ENCODE results near the gene GLS.

Gene GLS

GRCh38 chr2:190844700-190845401 is 35.8 kb upstream of the GLS start:
- H3K4me1 ChIP-seq (ENCODE audit: control insufficient read depth, insufficient read depth, low read length): peaks cover 10% of the 10 kb centered on the region; the same call in 1 of the 2 replicates
- no peaks in the 10 kb centered on the region for H3K9me3 ChIP-seq (ENCODE audit: control insufficient read depth, insufficient read depth, low read depth, low read length)
- ChIA-PET CTCF (interaction anchor here (0.7 to 0.9 kb wide), 3 partner anchors 18 to 63 kb away, joined by 3 to 5 read pairs (median 4); no protein-coding TSS in a partner anchor), POLR2A (no interaction called here)
- no peak overlapping the region for H3K4me3 ChIP-seq (ENCODE audit: low read depth, low read length)
- no peaks in the 10 kb centered on the region for H3K36me3 ChIP-seq (ENCODE audit: control insufficient read depth in 2 of 2, insufficient read depth in 1 of 2, low read length in 2 of 2)
- H3K27ac ChIP-seq (ENCODE audit: extremely low read depth, low read depth, low read length): no peak overlapping the region
- TF ChIP-seq ZNF362 (tag by site-specific recombination; IDR thresholded peaks at IDR 0.05) (peak; percentile 68), HOXD13 (CRISPR knock-in tag; IDR thresholded peaks at IDR 0.05; ENCODE audit: borderline replicate concordance) (no peak), SALL2 (tag by site-specific recombination; IDR thresholded peaks at IDR 0.05; ENCODE audit: borderline replicate concordance) (no peak)
- TF ChIP-seq, protein P1, sequence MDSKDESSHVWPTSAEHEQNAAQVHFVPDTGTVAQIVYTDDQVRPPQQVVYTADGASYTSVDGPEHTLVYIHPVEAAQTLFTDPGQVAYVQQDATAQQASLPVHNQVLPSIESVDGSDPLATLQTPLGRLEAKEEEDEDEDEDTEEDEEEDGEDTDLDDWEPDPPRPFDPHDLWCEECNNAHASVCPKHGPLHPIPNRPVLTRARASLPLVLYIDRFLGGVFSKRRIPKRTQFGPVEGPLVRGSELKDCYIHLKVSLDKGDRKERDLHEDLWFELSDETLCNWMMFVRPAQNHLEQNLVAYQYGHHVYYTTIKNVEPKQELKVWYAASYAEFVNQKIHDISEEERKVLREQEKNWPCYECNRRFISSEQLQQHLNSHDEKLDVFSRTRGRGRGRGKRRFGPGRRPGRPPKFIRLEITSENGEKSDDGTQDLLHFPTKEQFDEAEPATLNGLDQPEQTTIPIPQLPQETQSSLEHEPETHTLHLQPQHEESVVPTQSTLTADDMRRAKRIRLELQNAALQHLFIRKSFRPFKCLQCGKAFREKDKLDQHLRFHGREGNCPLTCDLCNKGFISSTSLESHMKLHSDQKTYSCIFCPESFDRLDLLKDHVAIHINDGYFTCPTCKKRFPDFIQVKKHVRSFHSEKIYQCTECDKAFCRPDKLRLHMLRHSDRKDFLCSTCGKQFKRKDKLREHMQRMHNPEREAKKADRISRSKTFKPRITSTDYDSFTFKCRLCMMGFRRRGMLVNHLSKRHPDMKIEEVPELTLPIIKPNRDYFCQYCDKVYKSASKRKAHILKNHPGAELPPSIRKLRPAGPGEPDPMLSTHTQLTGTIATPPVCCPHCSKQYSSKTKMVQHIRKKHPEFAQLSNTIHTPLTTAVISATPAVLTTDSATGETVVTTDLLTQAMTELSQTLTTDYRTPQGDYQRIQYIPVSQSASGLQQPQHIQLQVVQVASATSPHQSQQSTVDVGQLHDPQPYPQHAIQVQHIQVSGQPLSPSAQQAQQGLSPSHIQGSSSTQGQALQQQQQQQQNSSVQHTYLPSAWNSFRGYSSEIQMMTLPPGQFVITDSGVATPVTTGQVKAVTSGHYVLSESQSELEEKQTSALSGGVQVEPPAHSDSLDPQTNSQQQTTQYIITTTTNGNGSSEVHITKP (tag by site-specific recombination; IDR thresholded peaks at IDR 0.05): peak; percentile 57

GRCh38 chr2:190846746-190847145 is 33.9 kb upstream of the GLS start:
- Histone ChIP-seq H3K27ac (ENCODE audit: extremely low read depth, low read depth, low read length) (no peak overlapping the region), H3K9me3 (ENCODE audit: control insufficient read depth, insufficient read depth, low read depth, low read length) (no peaks in the 10 kb centered on the region), H3K36me3 (ENCODE audit: control insufficient read depth in 2 of 2, insufficient read depth in 1 of 2, low read length in 2 of 2) (no peaks in the 10 kb centered on the region), H3K4me3 (ENCODE audit: low read depth, low read length) (no peak overlapping the region), H3K4me1 (ENCODE audit: control insufficient read depth, insufficient read depth, low read length) (peaks cover 3% of the 10 kb centered on the region; the same call in 1 of the 2 replicates)
- ChIA-PET POLR2A (no interaction called here), CTCF (interaction anchor here (0.7 kb wide), 1 partner anchor 75 kb away, joined by 3 read pairs; no protein-coding TSS in a partner anchor)
- TF ChIP-seq ZNF23 (tag by site-specific recombination; IDR thresholded peaks at IDR 0.05; ENCODE audit: borderline replicate concordance) (no peak), SCRT2 (tag by site-specific recombination; IDR thresholded peaks at IDR 0.05) (peak; percentile 48), ZBTB17 (tag by site-specific recombination; IDR thresholded peaks at IDR 0.05) (peak; percentile 48; the same call in 1 of the 2 replicates)

DNA sequence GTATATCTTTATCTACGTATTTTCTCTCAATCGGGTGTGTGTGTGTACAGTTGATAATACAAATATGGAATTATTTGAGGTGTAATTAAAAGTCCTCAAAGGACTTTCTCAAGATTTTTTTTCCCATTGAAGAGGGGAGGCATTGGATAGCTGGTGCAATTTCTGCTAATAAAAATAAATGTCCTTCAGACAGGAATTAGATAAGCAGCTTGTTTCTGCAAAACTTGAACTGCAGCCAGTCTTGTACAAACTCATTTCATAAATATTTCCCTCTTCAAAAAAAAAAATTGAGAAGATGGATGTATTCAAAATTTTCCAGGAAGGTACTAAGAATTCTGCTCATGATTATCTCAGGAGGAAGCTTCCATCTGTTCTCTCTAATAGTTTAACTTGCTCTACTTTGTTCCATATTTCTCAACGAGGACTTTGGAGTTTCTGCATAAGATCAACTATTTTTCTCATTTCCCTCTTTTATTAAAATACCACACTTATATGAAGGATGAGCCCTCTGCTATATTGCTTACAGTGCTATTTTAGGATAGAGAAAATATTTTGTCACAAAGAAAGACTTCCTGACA is 33.0 kb upstream of the GLS start:
- Histone ChIP-seq H3K36me3 (ENCODE audit: control insufficient read depth in 2 of 2, insufficient read depth in 1 of 2, low read length in 2 of 2) (no peaks in the 10 kb centered on the region), H3K27ac (ENCODE audit: extremely low read depth, low read depth, low read length) (no peak overlapping the region), H3K9me3 (ENCODE audit: control insufficient read depth, insufficient read depth, low read depth, low read length) (no peaks in the 10 kb centered on the region), H3K4me3 (ENCODE audit: low read depth, low read length) (no peak overlapping the region), H3K4me1 (ENCODE audit: control insufficient read depth, insufficient read depth, low read length) (peaks cover 3% of the 10 kb centered on the region; the same call in 1 of the 2 replicates)
- POLR2A ChIA-PET: no interaction called here
- CTCF ChIA-PET: interaction anchor here (0.6 to 0.9 kb wide), 4 partner anchors 80 to 758 kb away, joined by 3 to 4 read pairs (median 3); no protein-coding TSS in a partner anchor
- TF ChIP-seq ZNF112 (tag by site-specific recombination; IDR thresholded peaks at IDR 0.05) (no peak), YY2 (tag by site-specific recombination; IDR thresholded peaks at IDR 0.05) (no peak), ZNF114 (tag by site-specific recombination; IDR thresholded peaks at IDR 0.05) (no peak), IKZF3 (tag by site-specific recombination; IDR thresholded peaks at IDR 0.05) (no peak), ZNF610 (tag by site-specific recombination; IDR thresholded peaks at IDR 0.05; ENCODE audit: borderline replicate concordance) (no peak), ZNF785 (tag by site-specific recombination; IDR thresholded peaks at IDR 0.05) (no peak), ZNF843 (tag by site-specific recombination; IDR thresholded peaks at IDR 0.05) (no peak), PRDM2 (tag by site-specific recombination; IDR thresholded peaks at IDR 0.05; ENCODE audit: borderline replicate concordance) (no peak), ZNF596 (tag by site-specific recombination; IDR thresholded peaks at IDR 0.05) (no peak)
- TF ChIP-seq, protein P2, sequence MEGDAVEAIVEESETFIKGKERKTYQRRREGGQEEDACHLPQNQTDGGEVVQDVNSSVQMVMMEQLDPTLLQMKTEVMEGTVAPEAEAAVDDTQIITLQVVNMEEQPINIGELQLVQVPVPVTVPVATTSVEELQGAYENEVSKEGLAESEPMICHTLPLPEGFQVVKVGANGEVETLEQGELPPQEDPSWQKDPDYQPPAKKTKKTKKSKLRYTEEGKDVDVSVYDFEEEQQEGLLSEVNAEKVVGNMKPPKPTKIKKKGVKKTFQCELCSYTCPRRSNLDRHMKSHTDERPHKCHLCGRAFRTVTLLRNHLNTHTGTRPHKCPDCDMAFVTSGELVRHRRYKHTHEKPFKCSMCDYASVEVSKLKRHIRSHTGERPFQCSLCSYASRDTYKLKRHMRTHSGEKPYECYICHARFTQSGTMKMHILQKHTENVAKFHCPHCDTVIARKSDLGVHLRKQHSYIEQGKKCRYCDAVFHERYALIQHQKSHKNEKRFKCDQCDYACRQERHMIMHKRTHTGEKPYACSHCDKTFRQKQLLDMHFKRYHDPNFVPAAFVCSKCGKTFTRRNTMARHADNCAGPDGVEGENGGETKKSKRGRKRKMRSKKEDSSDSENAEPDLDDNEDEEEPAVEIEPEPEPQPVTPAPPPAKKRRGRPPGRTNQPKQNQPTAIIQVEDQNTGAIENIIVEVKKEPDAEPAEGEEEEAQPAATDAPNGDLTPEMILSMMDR (tag by site-specific recombination; IDR thresholded peaks at IDR 0.05): no peak

All from HEK293 (cell line).